H9 (cell line): ENCODE measurements around the gene RHBDD2. TPM values are rescaled to one million over a fixed set of nuclear protein-coding genes. Genes with fewer than 3 reads are reported as not detected.
"Not testable (repeated sequence)": the region's sequence is repeated elsewhere in the genome, so short reads cannot be mapped to it uniquely, and the experiment has no call there.

ENCODE experiments used
- DNase-seq: peaks from one replicate; pipeline ENCODE4 v3.0.0-alpha.2; 2017
- H2AFZ ChIP-seq: one replicate; pipeline ENCODE4 v1.6.1; 2013; ENCODE audit warnings: mild to moderate bottlenecking, low read length, control low read depth, moderate library complexity
- H2AK5ac ChIP-seq: 2 replicates; pipeline ENCODE4 v1.6.1; 2013; ENCODE audit warnings: low read length, control low read depth, mixed read lengths; ENCODE audit not compliant: insufficient read length
- H2BK120ac ChIP-seq: one replicate; pipeline ENCODE4 v1.6.1; 2013; ENCODE audit warnings: low read depth, mild to moderate bottlenecking, low read length, control low read depth, inconsistent platforms; ENCODE audit not compliant: poor library complexity, severe bottlenecking
- H2BK12ac ChIP-seq: 2 replicates; pipeline ENCODE4 v1.6.1; 2013; ENCODE audit warnings: low read length, control low read depth, mixed read lengths, low read depth; ENCODE audit not compliant: insufficient read length
- H2BK15ac ChIP-seq: 2 replicates; pipeline ENCODE4 v1.6.1; 2013; ENCODE audit warnings: low read depth, low read length, control low read depth
- H2BK20ac ChIP-seq: one replicate; pipeline ENCODE4 v1.6.1; 2013; ENCODE audit warnings: low read depth, mild to moderate bottlenecking, low read length, control low read depth, inconsistent platforms; ENCODE audit not compliant: poor library complexity, severe bottlenecking
- H2BK5ac ChIP-seq: 2 replicates; pipeline ENCODE4 v1.6.1; 2013; ENCODE audit warnings: low read length, control low read depth, mixed read lengths; ENCODE audit not compliant: insufficient read length
- H3K14ac ChIP-seq: 2 replicates; pipeline ENCODE4 v1.6.1; 2013; ENCODE audit warnings: low read length, control low read depth; ENCODE audit not compliant: insufficient read depth
- H3K18ac ChIP-seq: 2 replicates; pipeline ENCODE4 v1.6.1; 2013; ENCODE audit warnings: low read depth, mild to moderate bottlenecking, mixed read lengths, low read length, control low read depth; ENCODE audit not compliant: insufficient read length
- H3K23ac ChIP-seq: 2 replicates; pipeline ENCODE4 v1.6.1; 2013; ENCODE audit warnings: low read length, control low read depth, mixed read lengths, low read depth; ENCODE audit not compliant: insufficient read length
- H3K23me2 ChIP-seq: 2 replicates; pipeline ENCODE4 v1.6.1; 2013; ENCODE audit warnings: low read depth, mild to moderate bottlenecking, mixed read lengths, low read length, control low read depth; ENCODE audit not compliant: insufficient read length, poor library complexity, severe bottlenecking
- H3K27ac ChIP-seq: 2 replicates; pipeline ENCODE4 v1.5.1; 2013; ENCODE audit warnings: low read length, control low read depth, mixed read lengths, low read depth; ENCODE audit not compliant: insufficient read length
- H3K27me3 ChIP-seq: 2 replicates; pipeline ENCODE4 v1.6.1; 2013; ENCODE audit warnings: low read length, control low read depth, inconsistent platforms; ENCODE audit not compliant: insufficient read depth
- H3K4ac ChIP-seq: 2 replicates; pipeline ENCODE4 v1.6.1; 2013; ENCODE audit warnings: low read depth, mild to moderate bottlenecking, control low read depth, inconsistent platforms, low read length, moderate library complexity
- H3K4me1 ChIP-seq: 2 replicates; pipeline ENCODE4 v1.6.1; 2013; ENCODE audit warnings: low read length, control low read depth, inconsistent platforms; ENCODE audit not compliant: insufficient read depth
- H3K4me2 ChIP-seq: 2 replicates; pipeline ENCODE4 v1.6.1; 2013; ENCODE audit warnings: low read length, control low read depth, mixed read lengths; ENCODE audit not compliant: insufficient read length, insufficient read depth
- H3K56ac ChIP-seq: 2 replicates; pipeline ENCODE4 v1.6.1; 2013; ENCODE audit warnings: low read depth, mild to moderate bottlenecking, mixed read lengths, low read length, control low read depth; ENCODE audit not compliant: insufficient read length
- H3K79me1 ChIP-seq: 2 replicates; pipeline ENCODE4 v1.6.1; 2013; ENCODE audit warnings: low read depth, mild to moderate bottlenecking, moderate library complexity, low read length, control low read depth, inconsistent platforms; ENCODE audit not compliant: insufficient read depth, poor library complexity, severe bottlenecking
- H3K79me2 ChIP-seq: 2 replicates; pipeline ENCODE4 v1.6.1; 2013; ENCODE audit warnings: low read length, control low read depth, inconsistent platforms; ENCODE audit not compliant: insufficient read depth
- H3K9ac ChIP-seq: 2 replicates; pipeline ENCODE4 v1.6.1; 2013; ENCODE audit warnings: low read length, control low read depth, mixed read lengths; ENCODE audit not compliant: insufficient read length; ENCODE audit errors: extremely low read depth
- H3K9me3 ChIP-seq: one replicate; pipeline ENCODE4 v1.6.1; 2013; ENCODE audit warnings: low read depth, low read length, inconsistent platforms; ENCODE audit not compliant: control insufficient read depth
- H3T11ph ChIP-seq: one replicate; pipeline ENCODE4 v1.6.1; 2013; ENCODE audit warnings: mild to moderate bottlenecking, low read length, control low read depth, inconsistent platforms
- H4K20me1 ChIP-seq: one replicate; pipeline ENCODE4 v1.6.1; 2013; ENCODE audit not compliant: control insufficient read depth, insufficient read length, insufficient read depth
- H4K5ac ChIP-seq: 2 replicates; pipeline ENCODE4 v1.6.1; 2013; ENCODE audit warnings: low read depth, mild to moderate bottlenecking, mixed read lengths, low read length, control low read depth; ENCODE audit not compliant: insufficient read length
- H4K8ac ChIP-seq: replicated peaks from 2 replicates; pipeline ENCODE4 v1.6.1; 2013; ENCODE audit warnings: low read length, control low read depth, mixed read lengths, low read depth; ENCODE audit not compliant: insufficient read length
- H4K91ac ChIP-seq: 2 replicates; pipeline ENCODE4 v1.6.1; 2013; ENCODE audit warnings: low read depth, mild to moderate bottlenecking, moderate library complexity, mixed read lengths, low read length, control low read depth; ENCODE audit not compliant: insufficient read length
- H3K27ac Mint-ChIP-seq, 3 experiments: 2 replicates in 2 of 3; 3 replicates in 1 of 3; pipeline ENCODE4 v1.8.0; 2020 to 2021; ENCODE audit warnings: mixed read lengths in 3 of 3, mild to moderate bottlenecking in 1 of 3, moderate library complexity in 1 of 3
- H3K27me3 Mint-ChIP-seq: 2 replicates; pipeline ENCODE4 v1.8.0; 2021; ENCODE audit warnings: low read depth, mild to moderate bottlenecking, moderate library complexity, mixed read lengths
- H3K36me3 Mint-ChIP-seq, 3 experiments: 2 replicates in 2 of 3; 3 replicates in 1 of 3; pipeline ENCODE4 v1.8.0; 2020 to 2021; ENCODE audit warnings: low read depth in 3 of 3, mixed read lengths in 3 of 3; ENCODE audit not compliant: insufficient read depth in 1 of 3
- H3K4me1 Mint-ChIP-seq, 2 experiments: 2 replicates each; pipeline ENCODE4 v1.8.0; 2020; ENCODE audit warnings: mixed read lengths in 2 of 2
- H3K4me3 Mint-ChIP-seq, 2 experiments: 2 replicates in 1 of 2; 3 replicates in 1 of 2; pipeline ENCODE4 v1.8.0; 2020 to 2021; ENCODE audit warnings: mild to moderate bottlenecking in 2 of 2, mixed read lengths in 2 of 2, moderate library complexity in 1 of 2
- H3K9me3 Mint-ChIP-seq, 2 experiments: 2 replicates in 1 of 2; 3 replicates in 1 of 2; pipeline ENCODE4 v1.8.0; 2020; ENCODE audit warnings: mild to moderate bottlenecking in 2 of 2, mixed read lengths in 2 of 2, moderate library complexity in 1 of 2
- WGBS: extraction: QIAGEN DNeasy Blood & Tissue Kit; methylation state at CpG from one replicate; pipeline ENCODE4 v1.1.7; 2013; ENCODE audit warnings: missing lambda C conversion rate, low lambda C conversion rate, mixed read lengths; ENCODE audit not compliant: insufficient read length; ENCODE audit errors: extremely low coverage; 5-methylcytosine and 5-hydroxymethylcytosine counted together
- total RNA-seq: library from RNA; stranded (reverse); gene quantifications from 2 replicates; pipeline ENCODE4 v1.2.1, GENCODE V29; 2021
- TF ChIP-seq, protein P1 (sequence below): fragments of 200-600 bp; sonication (generic); conservative IDR thresholded peaks from 3 replicates; pipeline ENCODE4 v1.8.0; 2021; ENCODE audit warnings: antibody characterized with exemption, mild to moderate bottlenecking

RHBDD2 gene
- total RNA-seq, 1 experiment from 2014 or later: 30.0 TPM

DNA sequence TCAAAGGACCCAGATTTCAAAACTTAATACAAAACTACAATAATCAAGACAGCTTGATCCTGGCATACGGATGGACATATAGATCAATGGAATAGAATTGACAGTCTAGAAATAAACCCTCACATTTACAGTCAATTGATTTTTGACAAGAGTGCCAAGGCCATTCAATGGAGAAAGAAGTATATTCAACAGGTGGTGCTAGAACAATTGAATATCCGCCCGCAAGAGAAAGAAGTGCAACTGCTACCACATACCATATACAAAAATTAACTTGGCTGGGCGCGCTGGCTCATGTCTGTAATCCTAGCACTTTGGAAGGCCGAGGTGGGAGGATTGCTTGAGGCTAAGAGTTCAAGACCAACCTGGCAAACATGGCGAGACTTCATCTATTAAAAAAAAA, 42.0 kb upstream of the RHBDD2 start:
- H3K27ac ChIP-seq: no peak overlapping the region
- TF ChIP-seq, protein P1, sequence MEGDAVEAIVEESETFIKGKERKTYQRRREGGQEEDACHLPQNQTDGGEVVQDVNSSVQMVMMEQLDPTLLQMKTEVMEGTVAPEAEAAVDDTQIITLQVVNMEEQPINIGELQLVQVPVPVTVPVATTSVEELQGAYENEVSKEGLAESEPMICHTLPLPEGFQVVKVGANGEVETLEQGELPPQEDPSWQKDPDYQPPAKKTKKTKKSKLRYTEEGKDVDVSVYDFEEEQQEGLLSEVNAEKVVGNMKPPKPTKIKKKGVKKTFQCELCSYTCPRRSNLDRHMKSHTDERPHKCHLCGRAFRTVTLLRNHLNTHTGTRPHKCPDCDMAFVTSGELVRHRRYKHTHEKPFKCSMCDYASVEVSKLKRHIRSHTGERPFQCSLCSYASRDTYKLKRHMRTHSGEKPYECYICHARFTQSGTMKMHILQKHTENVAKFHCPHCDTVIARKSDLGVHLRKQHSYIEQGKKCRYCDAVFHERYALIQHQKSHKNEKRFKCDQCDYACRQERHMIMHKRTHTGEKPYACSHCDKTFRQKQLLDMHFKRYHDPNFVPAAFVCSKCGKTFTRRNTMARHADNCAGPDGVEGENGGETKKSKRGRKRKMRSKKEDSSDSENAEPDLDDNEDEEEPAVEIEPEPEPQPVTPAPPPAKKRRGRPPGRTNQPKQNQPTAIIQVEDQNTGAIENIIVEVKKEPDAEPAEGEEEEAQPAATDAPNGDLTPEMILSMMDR: no peak
- no peak overlapping the region for H2AK5ac ChIP-seq
- H2BK120ac ChIP-seq: no peak overlapping the region
- Mint-ChIP-seq H3K4me1 (peaks cover 3 to 7% of the 10 kb centered on the region in 2 experiments; a peak in 3 of 4 replicates), H3K27ac (no peak overlapping the region), H3K36me3 (no peaks in the 10 kb centered on the region; a peak in 1 of 7 replicates), H3K9me3 (no peaks in the 10 kb centered on the region), H3K4me3 (no peak overlapping the region), H3K27me3 (peaks cover 23% of the 10 kb centered on the region)
- no peak overlapping the region for H2BK20ac ChIP-seq
- H3K27me3 ChIP-seq: no peaks in the 10 kb centered on the region
- no peaks in the 10 kb centered on the region for H3K9me3 ChIP-seq
- H3K23me2 ChIP-seq: no peaks in the 10 kb centered on the region
- H3K23ac ChIP-seq: no peak overlapping the region
- no peak overlapping the region for H3K14ac ChIP-seq
- H3T11ph ChIP-seq: no peak overlapping the region
- H2AFZ ChIP-seq: no peak overlapping the region
- H3K4ac ChIP-seq: no peak overlapping the region
- H2BK12ac ChIP-seq: no peak overlapping the region
- no peak overlapping the region for H2BK15ac ChIP-seq
- H3K56ac ChIP-seq: no peak overlapping the region
- no peaks in the 10 kb centered on the region for H3K79me2 ChIP-seq
- no peak overlapping the region for H4K5ac ChIP-seq
- H4K91ac ChIP-seq: no peak overlapping the region
- H3K79me1 ChIP-seq: no peaks in the 10 kb centered on the region
- no CpG with 5 or more reads among the region's 7 CpGs for WGBS
- DNase-seq: no peak
- H3K4me1 ChIP-seq: no peaks in the 10 kb centered on the region
- no peak overlapping the region for H2BK5ac ChIP-seq
- no peak overlapping the region for H3K4me2 ChIP-seq
- no peak overlapping the region for H3K9ac ChIP-seq
- H4K8ac ChIP-seq: no peak overlapping the region
- H4K20me1 ChIP-seq: no peaks in the 10 kb centered on the region
- no peak overlapping the region for H3K18ac ChIP-seq

- peak overlapping the region in 1 of 3 experiments; percentile 80; a peak in 2 of 7 replicates for H3K27ac Mint-ChIP-seq
- WGBS: no CpG with 5 or more reads among the region's 14 CpGs
Measured at GRCh38 chr7:75838281-75838930, 40.4 kb upstream of the RHBDD2 start.

More at GRCh38 chr7:75838281-75838930, 40.4 kb upstream of the RHBDD2 start:
- H3K27me3 Mint-ChIP-seq, H3K4me1 ChIP-seq, H4K5ac ChIP-seq, H3K56ac ChIP-seq, H2BK20ac ChIP-seq, H3K4me2 ChIP-seq, H2BK5ac ChIP-seq, H3K9ac ChIP-seq, H3K18ac ChIP-seq, H3K14ac ChIP-seq, H3K27ac ChIP-seq, H4K8ac ChIP-seq, H3K27me3 ChIP-seq, H3K4me3 Mint-ChIP-seq, H3K79me2 ChIP-seq, H3T11ph ChIP-seq, H3K23me2 ChIP-seq, H3K9me3 ChIP-seq, H2BK12ac ChIP-seq, H2BK15ac ChIP-seq, H4K91ac ChIP-seq, H3K9me3 Mint-ChIP-seq, H2AK5ac ChIP-seq, H3K79me1 ChIP-seq, DNase-seq, H3K4ac ChIP-seq, H2AFZ ChIP-seq, H3K23ac ChIP-seq, H3K36me3 Mint-ChIP-seq, H4K20me1 ChIP-seq, H2BK120ac ChIP-seq: not testable (repeated sequence)
- H3K4me1 Mint-ChIP-seq: peaks cover under 1 to 13% of the 10 kb centered on the region in 2 experiments; a peak in 3 of 4 replicates
